IMR-90 (cell line): ENCODE data around the gene ROR2.
"Not testable (repeated sequence)": the region's sequence is repeated elsewhere in the genome, so short reads cannot be mapped to it uniquely, and the experiment has no call there.

Source experiments
- CEBPB ChIP-seq: IDR thresholded peaks from 2 replicates; pipeline ENCODE4 v1.6.1; 2012; ENCODE audit warnings: low read depth, low read length, improper control_type of control experiment
- CTCF ChIP-seq: conservative IDR thresholded peaks from 2 replicates; pipeline ENCODE4 v1.5.1; 2012; ENCODE audit warnings: mild to moderate bottlenecking, low read depth, low read length, improper control_type of control experiment
- MXI1 ChIP-seq: IDR thresholded peaks from 2 replicates; pipeline ENCODE4 v1.6.1; 2012; ENCODE audit warnings: low read depth, mild to moderate bottlenecking, low read length, moderate library complexity, borderline replicate concordance
- POLR2A ChIP-seq: IDR thresholded peaks from 2 replicates; pipeline ENCODE4 v1.6.1; 2012; ENCODE audit warnings: mild to moderate bottlenecking, low read depth, low read length
- RFX5 ChIP-seq: IDR thresholded peaks from 2 replicates; pipeline ENCODE4 v1.8.0; 2012; ENCODE audit warnings: low read depth, mild to moderate bottlenecking, low read length, moderate library complexity
- SMC3 ChIP-seq: fragments of 150-350 bp; IDR thresholded peaks from 2 replicates; pipeline ENCODE4 v1.6.1; 2016; ENCODE audit warnings: low read depth, mild to moderate bottlenecking, antibody characterized with exemption, low read length, moderate library complexity

GRCh38 chr9:91614044-91614443 lies 336.0 kb downstream of the ROR2 start:
- TF ChIP-seq CTCF, POLR2A, MXI1, SMC3, CEBPB, RFX5: not testable (repeated sequence)
